Measurements from ENCODE around the gene SLC25A11.
"Not testable (repeated sequence)": the region's sequence is repeated elsewhere in the genome, so short reads cannot be mapped to it uniquely, and the experiment has no call there.

Gene SLC25A11

GRCh38 chr17:4928881-4929280, 11.0 kb downstream of the SLC25A11 start:
- H3K4me3 ChIP-seq (ENCODE audit: low read depth, low read length) = no peak overlapping the region
- no peak for TF ChIP-seq CTCF (IDR thresholded peaks at IDR 0.05; ENCODE audit: low read depth, low read length)

GRCh38 chr17:4926577-4927335, 13.1 kb downstream of the SLC25A11 start:
- H3K4me3 ChIP-seq (ENCODE audit: low read depth, low read length) = not testable (repeated sequence)

- TF ChIP-seq CTCF (IDR thresholded peaks at IDR 0.05; ENCODE audit: low read depth, low read length) = no peak
- no peak overlapping the region for H3K4me3 ChIP-seq (ENCODE audit: low read depth, low read length)
Observed at GRCh38 chr17:4921320-4921719, 18.5 kb downstream of the SLC25A11 start.

- no peak for TF ChIP-seq CTCF (IDR thresholded peaks at IDR 0.05; ENCODE audit: low read depth, low read length)
- H3K4me3 ChIP-seq (ENCODE audit: low read depth, low read length) = no peak overlapping the region
Observed at GRCh38 chr17:4920351-4921048, 19.3 kb downstream of the SLC25A11 start.

- no peak for TF ChIP-seq CTCF (IDR thresholded peaks at IDR 0.05; ENCODE audit: low read depth, low read length)
- no peak overlapping the region for H3K4me3 ChIP-seq (ENCODE audit: low read depth, low read length)
Observed at GRCh38 chr17:4919511-4920047, 20.3 kb downstream of the SLC25A11 start.

GRCh38 chr17:4914551-4914950, 25.3 kb downstream of the SLC25A11 start:
- not testable (repeated sequence) for H3K4me3 ChIP-seq (ENCODE audit: low read depth, low read length)

- no peak for TF ChIP-seq CTCF (IDR thresholded peaks at IDR 0.05; ENCODE audit: low read depth, low read length)
- H3K4me3 ChIP-seq (ENCODE audit: low read depth, low read length) = no peak overlapping the region
Observed at GRCh38 chr17:4913994-4914393, 25.9 kb downstream of the SLC25A11 start.

GRCh38 chr17:4908711-4909496, 30.9 kb downstream of the SLC25A11 start:
- no peak overlapping the region for H3K4me3 ChIP-seq (ENCODE audit: low read depth, low read length)
- peak; percentile 75 for TF ChIP-seq CTCF (IDR thresholded peaks at IDR 0.05; ENCODE audit: low read depth, low read length)

Measured in WI38 (cell line).